Neural progenitor cell (in vitro differentiated cells): ENCODE measurements around the gene RAPGEF5.

Source experiments
- EZH2 ChIP-seq: fragments of 200-600 bp; sonication (generic); IDR thresholded peaks from 2 replicates; pipeline ENCODE4 v1.6.1; 2017; ENCODE audit warnings: antibody characterized with exemption, mild to moderate bottlenecking, moderate library complexity
- EZH2phosphoT487 ChIP-seq: fragments of 200-600 bp; sonication (generic); IDR thresholded peaks from 2 replicates; pipeline ENCODE4 v1.6.1; 2017; ENCODE audit warnings: antibody characterized with exemption
- TF ChIP-seq, protein P1 (sequence below): fragments of 200-600 bp; sonication (generic); IDR thresholded peaks from 2 replicates; pipeline ENCODE4 v1.5.1; 2017; ENCODE audit warnings: antibody characterized with exemption, mild to moderate bottlenecking

DNA sequence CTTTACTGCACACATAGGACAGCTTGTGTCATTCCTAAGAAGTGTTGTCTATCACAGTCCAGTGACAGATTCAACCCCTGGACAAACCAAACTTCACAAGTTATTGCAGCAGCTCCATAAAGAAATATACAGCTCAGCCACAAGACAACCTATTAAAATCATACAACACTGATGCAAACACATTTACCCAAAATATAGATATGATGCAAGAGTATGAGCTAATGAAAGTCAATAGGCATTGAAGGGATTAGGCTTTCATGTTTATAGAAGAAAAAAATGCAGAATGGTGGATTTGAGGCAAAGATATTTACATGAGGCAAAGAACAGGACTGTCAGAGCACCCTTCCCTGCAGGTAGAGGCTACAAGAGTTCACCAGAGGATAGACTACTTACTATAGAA lies 14.9 kb upstream of the RAPGEF5 start:
- TF ChIP-seq, protein P1, sequence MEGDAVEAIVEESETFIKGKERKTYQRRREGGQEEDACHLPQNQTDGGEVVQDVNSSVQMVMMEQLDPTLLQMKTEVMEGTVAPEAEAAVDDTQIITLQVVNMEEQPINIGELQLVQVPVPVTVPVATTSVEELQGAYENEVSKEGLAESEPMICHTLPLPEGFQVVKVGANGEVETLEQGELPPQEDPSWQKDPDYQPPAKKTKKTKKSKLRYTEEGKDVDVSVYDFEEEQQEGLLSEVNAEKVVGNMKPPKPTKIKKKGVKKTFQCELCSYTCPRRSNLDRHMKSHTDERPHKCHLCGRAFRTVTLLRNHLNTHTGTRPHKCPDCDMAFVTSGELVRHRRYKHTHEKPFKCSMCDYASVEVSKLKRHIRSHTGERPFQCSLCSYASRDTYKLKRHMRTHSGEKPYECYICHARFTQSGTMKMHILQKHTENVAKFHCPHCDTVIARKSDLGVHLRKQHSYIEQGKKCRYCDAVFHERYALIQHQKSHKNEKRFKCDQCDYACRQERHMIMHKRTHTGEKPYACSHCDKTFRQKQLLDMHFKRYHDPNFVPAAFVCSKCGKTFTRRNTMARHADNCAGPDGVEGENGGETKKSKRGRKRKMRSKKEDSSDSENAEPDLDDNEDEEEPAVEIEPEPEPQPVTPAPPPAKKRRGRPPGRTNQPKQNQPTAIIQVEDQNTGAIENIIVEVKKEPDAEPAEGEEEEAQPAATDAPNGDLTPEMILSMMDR, result no peak
- TF ChIP-seq EZH2phosphoT487 (no peak), EZH2 (no peak)
